CD4-positive, alpha-beta T cell treated with Interferon gamma for 1 hour (primary cell): ENCODE results near the gene MPRIP.

Source experiments
- DNase-seq: peaks from one replicate; pipeline ENCODE4 v3.0.0-alpha.2; 2020

The MPRIP gene

DNA sequence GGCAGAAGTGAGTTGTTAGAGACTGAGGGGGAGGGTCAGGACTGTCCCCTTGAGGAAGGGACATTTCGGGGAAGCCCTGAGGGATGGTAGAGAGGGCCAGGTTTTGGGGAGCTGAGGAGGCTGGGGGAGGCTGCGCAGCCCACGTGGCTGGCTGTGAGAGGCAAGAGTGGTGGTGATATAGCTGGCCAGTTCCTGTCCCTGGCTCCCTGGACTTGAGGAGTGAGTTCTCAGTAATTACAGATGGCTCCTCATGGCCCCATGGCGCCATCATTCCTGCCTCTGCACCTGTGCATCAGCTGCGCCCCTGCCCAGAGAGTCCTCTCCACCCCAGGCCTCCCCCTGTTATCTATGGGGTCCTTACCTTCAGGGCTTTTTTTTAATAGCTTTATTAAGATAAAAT, 30.3 kb downstream of the MPRIP start:
- no peak for DNase-seq

GRCh38 chr17:17073030-17073564, 30.8 kb downstream of the MPRIP start:
- no peak for DNase-seq

- DNase-seq, result no peak
These were observed 31.5 kb downstream of the MPRIP start for GRCh38 chr17:17073581-17074403.

DNA sequence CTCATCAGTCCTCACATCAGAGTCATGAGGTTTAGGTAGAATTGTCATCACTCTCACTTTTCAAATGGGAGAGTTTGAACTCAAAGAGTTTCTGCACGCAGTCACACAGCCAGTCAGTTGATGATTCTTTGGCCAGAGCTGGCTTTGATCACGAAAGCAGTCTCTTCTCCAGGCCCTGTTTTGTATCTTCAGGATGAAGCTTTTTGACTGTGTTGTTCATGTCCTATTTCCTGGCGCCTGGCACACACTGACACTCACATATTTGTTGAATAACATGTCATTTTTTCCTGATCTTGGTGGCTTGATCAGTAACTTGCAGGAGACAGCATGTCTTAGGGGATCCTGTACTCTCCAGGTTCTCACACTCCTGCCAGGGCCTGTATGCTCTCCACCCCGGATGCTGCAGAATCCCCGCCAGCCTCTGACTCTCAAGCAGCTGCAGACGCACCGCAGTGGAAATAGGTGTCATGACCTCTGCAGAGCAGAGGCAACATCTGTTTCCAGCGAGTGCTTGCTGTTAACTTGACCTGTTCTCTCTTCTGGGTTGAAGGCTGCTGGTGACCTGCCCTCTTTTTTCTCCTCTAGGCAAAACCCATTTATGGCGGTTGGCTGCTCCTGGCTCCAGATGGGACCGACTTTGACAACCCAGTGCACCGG, 33.0 kb downstream of the MPRIP start:
- DNase-seq, result no peak

DNA sequence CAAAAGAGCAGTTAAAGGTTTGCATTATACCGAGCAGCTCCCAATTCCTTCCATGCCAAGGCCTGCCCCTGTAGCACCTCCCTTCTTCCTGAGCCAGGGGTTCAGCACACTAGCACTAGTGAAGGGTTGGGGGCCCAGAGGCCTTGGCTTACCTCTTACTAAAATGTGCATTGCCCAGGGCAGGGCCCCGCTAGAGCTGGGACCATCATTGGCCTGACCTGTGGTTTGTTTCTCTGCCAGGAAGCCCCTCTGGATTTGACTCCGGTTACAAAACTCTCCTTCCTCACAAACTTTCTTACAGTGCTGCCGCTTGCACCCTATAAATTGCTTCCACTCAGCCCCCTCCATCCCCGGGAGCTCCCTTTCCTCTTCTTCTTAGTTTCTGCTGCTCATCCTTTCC, 33.8 kb downstream of the MPRIP start:
- no peak for DNase-seq

- no peak for DNase-seq
These were observed 34.8 kb downstream of the MPRIP start for GRCh38 chr17:17077101-17077500.

GRCh38 chr17:17077861-17078732, 35.8 kb downstream of the MPRIP start:
- DNase-seq, result no peak

GRCh38 chr17:17078832-17079231, 36.6 kb downstream of the MPRIP start:
- no peak for DNase-seq

GRCh38 chr17:17079336-17079735, 37.1 kb downstream of the MPRIP start:
- no peak for DNase-seq

GRCh38 chr17:17079761-17080160, 37.5 kb downstream of the MPRIP start:
- DNase-seq, result no peak

DNA sequence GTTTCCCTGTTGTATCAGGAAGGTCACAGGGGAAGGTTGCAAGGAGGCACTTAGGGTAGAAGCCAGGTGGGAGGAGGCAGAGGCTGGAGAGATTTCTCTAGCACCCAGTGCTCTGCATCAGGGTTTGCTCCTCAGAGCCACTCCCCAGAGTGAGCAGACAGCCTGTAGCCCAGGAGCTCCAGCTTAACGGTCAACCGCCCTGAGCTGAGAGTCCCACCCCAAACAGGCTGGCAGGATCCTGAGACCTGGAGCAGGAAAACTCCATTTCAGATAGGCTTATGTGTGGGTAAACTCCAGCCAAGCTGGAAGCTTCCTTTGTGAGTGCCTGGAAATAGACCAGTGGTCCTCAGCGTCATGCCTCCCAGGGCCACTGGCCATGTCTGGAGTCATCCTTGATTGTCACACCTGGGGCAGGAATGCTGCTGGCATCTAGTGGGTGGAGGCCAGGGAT, 37.9 kb downstream of the MPRIP start:
- DNase-seq, result no peak

DNA sequence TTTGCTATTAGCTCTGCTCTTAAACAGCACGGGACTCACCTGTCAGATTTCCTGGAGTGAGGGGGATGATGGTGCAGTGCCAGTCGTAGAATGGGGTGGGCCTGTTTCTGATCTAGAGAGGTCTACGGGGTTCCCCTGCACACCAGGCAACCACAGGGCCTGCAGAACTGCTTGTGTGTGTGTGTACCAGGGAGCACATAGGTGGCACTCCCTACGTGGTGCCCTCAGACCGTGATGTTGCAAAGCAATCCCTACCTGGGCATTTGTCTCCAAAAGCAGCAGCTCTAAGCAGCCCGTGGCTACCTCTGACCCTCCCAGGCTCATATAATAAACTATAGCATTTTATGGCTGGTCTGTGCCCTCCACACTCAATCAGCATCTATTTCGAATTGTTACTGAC, 38.5 kb downstream of the MPRIP start:
- DNase-seq, result no peak

GRCh38 chr17:17081304-17081940, 39.2 kb downstream of the MPRIP start:
- no peak for DNase-seq

- DNase-seq, result no peak
These were observed 40.6 kb downstream of the MPRIP start for GRCh38 chr17:17082878-17083277.

GRCh38 chr17:17084317-17084835, 42.1 kb downstream of the MPRIP start:
- no peak for DNase-seq

DNA sequence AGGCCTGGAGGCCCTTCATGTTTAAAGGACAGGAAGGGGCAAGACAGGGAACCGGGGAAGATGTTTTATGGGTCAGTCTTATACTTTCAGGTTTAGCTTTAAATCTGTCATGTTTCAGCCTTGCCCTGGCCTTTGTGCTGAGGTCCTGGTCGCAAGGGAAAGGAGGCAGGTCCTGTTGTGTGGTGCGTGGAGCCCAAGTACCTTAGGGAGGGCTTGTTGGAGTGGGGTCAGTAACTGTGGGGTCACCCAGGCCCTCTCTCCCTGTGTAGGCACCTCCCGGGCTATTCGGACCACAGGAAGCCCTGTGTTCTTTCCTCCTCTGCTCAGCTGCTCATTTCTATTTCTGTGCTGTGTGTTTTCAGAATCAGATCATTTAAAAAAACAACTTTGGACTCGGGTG, 42.7 kb downstream of the MPRIP start:
- DNase-seq, result no peak

GRCh38 chr17:17086585-17086984, 44.3 kb downstream of the MPRIP start:
- no peak for DNase-seq

DNA sequence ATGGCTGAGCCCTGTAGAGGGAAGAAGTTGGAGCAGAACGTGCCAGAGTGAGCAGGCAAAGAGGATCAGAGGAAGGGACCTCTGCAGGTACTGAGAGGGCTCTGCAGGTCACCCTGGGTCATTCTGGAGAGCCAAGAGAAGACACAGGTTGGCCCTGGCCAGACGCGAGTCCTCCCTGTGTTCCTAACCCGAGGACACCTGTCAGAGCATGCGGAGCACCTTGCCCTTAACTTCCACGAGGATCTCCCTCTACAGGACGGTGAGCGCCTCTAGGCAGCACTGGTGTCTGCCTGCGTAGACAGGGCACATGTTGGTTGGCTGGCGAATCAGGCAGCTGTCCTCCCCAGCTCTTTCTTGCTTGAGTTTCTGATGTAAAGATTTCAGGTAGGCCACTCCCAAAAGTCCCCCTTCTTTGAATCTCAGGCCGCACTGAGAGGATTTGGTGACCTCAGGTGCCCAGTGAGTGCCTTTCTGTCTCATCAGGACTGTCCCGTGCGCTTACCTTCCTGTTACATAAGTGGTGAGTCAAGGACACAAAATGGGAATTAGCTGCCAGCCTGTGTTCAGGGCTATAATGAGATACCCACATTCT, 45.3 kb downstream of the MPRIP start:
- no peak for DNase-seq

- DNase-seq, result no peak
These were observed 45.8 kb downstream of the MPRIP start for GRCh38 chr17:17088086-17088485.

- no peak for DNase-seq
These were observed 46.6 kb downstream of the MPRIP start for GRCh38 chr17:17088541-17089525.
